Measurements from ENCODE around the gene IGF2R. TPM values are rescaled to one million over a fixed set of nuclear protein-coding genes. Genes with fewer than 3 reads are reported as not detected.
A peak's percentile ranks its signal among the peaks of the same experiment; 100 is the strongest.
"Not testable (repeated sequence)": the region's sequence is repeated elsewhere in the genome, so short reads cannot be mapped to it uniquely, and the experiment has no call there.

IGF2R gene
- total RNA-seq, 8 experiments from 2014 or later = 18.4 to 124 (median 53.5) TPM

- in situ Hi-C loops (cut with MboI; ENCODE audit: low pct_unique_long_range_greater_than_20kb in 2 of 9, low sequenced_read_pairs in 9 of 9, unreplicated experiment in 9 of 9) = loop anchor here in 1 of 9 experiments (25.0 kb wide), 1 partner anchor 376 kb away; no protein-coding TSS in a partner anchor
- no peak for ATAC-seq (replicated peaks in 6 of 8)
- 67 to 100% (median 90%) methylated on average over 1 to 8 of the region's 15 CpGs for WGBS, 10 experiments
- no peak overlapping the region for H3K27ac ChIP-seq
- H3K4me1 ChIP-seq (replicated peaks in 1 of 2) = no peaks in the 10 kb centered on the region
- no peak overlapping the region for H3K4me3 ChIP-seq
These were observed 117.0 kb downstream of the IGF2R start for GRCh38 chr6:160085713-160086505.

- in situ Hi-C loops (cut with MboI; ENCODE audit: low pct_unique_long_range_greater_than_20kb in 2 of 9, low sequenced_read_pairs in 9 of 9, unreplicated experiment in 9 of 9) = loop anchor here in 1 of 9 experiments (25.0 kb wide), 1 partner anchor 376 kb away; no protein-coding TSS in a partner anchor
- no peaks in the 10 kb centered on the region for H3K4me1 ChIP-seq (replicated peaks in 1 of 2)
- 80 to 100% (median 100%) methylated on average over 1 to 3 of the region's 8 CpGs; no CpG with 5 or more reads in 3 of the 10 experiments for WGBS, 10 experiments
- no peak overlapping the region for H3K27ac ChIP-seq
- H3K4me3 ChIP-seq = no peak overlapping the region
- no peak for ATAC-seq (replicated peaks in 6 of 8)
These were observed 117.9 kb downstream of the IGF2R start for GRCh38 chr6:160086754-160087153.

GRCh38 chr6:160088069-160088783 is 119.3 kb downstream of the IGF2R start:
- no peaks in the 10 kb centered on the region for H3K4me1 ChIP-seq (replicated peaks in 1 of 2)
- in situ Hi-C loops (cut with MboI; ENCODE audit: low pct_unique_long_range_greater_than_20kb in 2 of 9, low sequenced_read_pairs in 9 of 9, unreplicated experiment in 9 of 9) = loop anchor here in 1 of 9 experiments (25.0 kb wide), 1 partner anchor 374 kb away; no protein-coding TSS in a partner anchor
- no peak overlapping the region for H3K4me3 ChIP-seq
- H3K27ac ChIP-seq = no peak overlapping the region
- peak; percentile 52 to 94 (median 75) for ATAC-seq (replicated peaks in 6 of 8)
- WGBS, 10 experiments = 0 to 88% (median 74%) methylated on average over 2 to 7 of the region's 13 CpGs; no CpG with 5 or more reads in 1 of the 10 experiments

GRCh38 chr6:160088784-160089533 is 120.1 kb downstream of the IGF2R start:
- peak in 2 of 8 experiments; percentile 20 to 44 for ATAC-seq (replicated peaks in 6 of 8)
- 25 to 100% (median 81%) methylated on average over 4 to 20 of the region's 21 CpGs; no CpG with 5 or more reads in 1 of the 10 experiments for WGBS, 10 experiments
- Histone ChIP-seq H3K4me3 (no peak overlapping the region), H3K27ac (no peak overlapping the region), H3K4me1 (replicated peaks in 1 of 2) (no peaks in the 10 kb centered on the region)
- in situ Hi-C loops (cut with MboI; ENCODE audit: low pct_unique_long_range_greater_than_20kb in 2 of 9, low sequenced_read_pairs in 9 of 9, unreplicated experiment in 9 of 9) = loop anchor here in 1 of 9 experiments (25.0 kb wide), 1 partner anchor 373 kb away; no protein-coding TSS in a partner anchor

GRCh38 chr6:160089534-160089897 is 120.6 kb downstream of the IGF2R start:
- Histone ChIP-seq H3K27ac (no peak overlapping the region), H3K4me1 (replicated peaks in 1 of 2) (no peaks in the 10 kb centered on the region), H3K4me3 (no peak overlapping the region)
- in situ Hi-C loops (cut with MboI; ENCODE audit: low pct_unique_long_range_greater_than_20kb in 2 of 9, low sequenced_read_pairs in 9 of 9, unreplicated experiment in 9 of 9) = loop anchor here in 1 of 9 experiments (25.0 kb wide), 1 partner anchor 373 kb away; no protein-coding TSS in a partner anchor
- 60 to 100% (median 87%) methylated on average over 1 to 4 of the region's 7 CpGs; no CpG with 5 or more reads in 6 of the 10 experiments for WGBS, 10 experiments
- ATAC-seq (replicated peaks in 6 of 8) = no peak

- not testable (repeated sequence) for ATAC-seq (replicated peaks in 6 of 8); H3K4me3 ChIP-seq; H3K27ac ChIP-seq; H3K4me1 ChIP-seq (replicated peaks in 1 of 2)
- 40 to 100% (median 96%) methylated on average over 1 to 15 of the region's 32 CpGs; no CpG with 5 or more reads in 1 of the 10 experiments for WGBS, 10 experiments
- in situ Hi-C loops (cut with MboI; ENCODE audit: low pct_unique_long_range_greater_than_20kb in 2 of 9, low sequenced_read_pairs in 9 of 9, unreplicated experiment in 9 of 9) = loop anchor here in 1 of 9 experiments (25.0 kb wide), 1 partner anchor 372 kb away; no protein-coding TSS in a partner anchor
These were observed 121.8 kb downstream of the IGF2R start for GRCh38 chr6:160090442-160091239.

- H3K4me1 ChIP-seq (replicated peaks in 1 of 2); H3K4me3 ChIP-seq; ATAC-seq (replicated peaks in 6 of 8); H3K27ac ChIP-seq: not testable (repeated sequence)
- in situ Hi-C loops (cut with MboI; ENCODE audit: low pct_unique_long_range_greater_than_20kb in 2 of 9, low sequenced_read_pairs in 9 of 9, unreplicated experiment in 9 of 9) = loop anchor here in 1 of 9 experiments (25.0 kb wide), 1 partner anchor 370 kb away; no protein-coding TSS in a partner anchor
- WGBS, 10 experiments = 90 to 100% methylated on average over 1 to 2 of the region's 6 CpGs; no CpG with 5 or more reads in 8 of the 10 experiments
These were observed 123.3 kb downstream of the IGF2R start for GRCh38 chr6:160092176-160092575.

- in situ Hi-C loops (cut with MboI; ENCODE audit: low pct_unique_long_range_greater_than_20kb in 2 of 9, low sequenced_read_pairs in 9 of 9, unreplicated experiment in 9 of 9) = loop anchor here in 1 of 9 experiments (25.0 kb wide), 1 partner anchor 370 kb away; no protein-coding TSS in a partner anchor
- 100% methylated on average over 1 to 2 of the region's 10 CpGs; no CpG with 5 or more reads in 8 of the 10 experiments for WGBS, 10 experiments
- H3K4me1 ChIP-seq (replicated peaks in 1 of 2) = no peaks in the 10 kb centered on the region
- no peak overlapping the region for H3K4me3 ChIP-seq
- H3K27ac ChIP-seq = no peak overlapping the region
- peak in 2 of 8 experiments; percentile 29 to 45 for ATAC-seq (replicated peaks in 6 of 8)
These were observed 123.7 kb downstream of the IGF2R start for GRCh38 chr6:160092602-160093001.

- in situ Hi-C loops (cut with MboI; ENCODE audit: low pct_unique_long_range_greater_than_20kb in 2 of 9, low sequenced_read_pairs in 9 of 9, unreplicated experiment in 9 of 9) = loop anchor here in 1 of 9 experiments (25.0 kb wide), 1 partner anchor 369 kb away; no protein-coding TSS in a partner anchor
- Histone ChIP-seq H3K4me3 (no peak overlapping the region), H3K4me1 (replicated peaks in 1 of 2) (no peaks in the 10 kb centered on the region), H3K27ac (no peak overlapping the region)
- ATAC-seq (replicated peaks in 6 of 8) = no peak
- 80 to 100% (median 97%) methylated on average over 1 to 3 of the region's 7 CpGs; no CpG with 5 or more reads in 6 of the 10 experiments for WGBS, 10 experiments
These were observed 124.2 kb downstream of the IGF2R start for GRCh38 chr6:160093061-160093460.

- in situ Hi-C loops (cut with MboI; ENCODE audit: low pct_unique_long_range_greater_than_20kb in 2 of 9, low sequenced_read_pairs in 9 of 9, unreplicated experiment in 9 of 9) = loop anchor here in 1 of 9 experiments (25.0 kb wide), 1 partner anchor 368 kb away; no protein-coding TSS in a partner anchor
- Histone ChIP-seq H3K4me1 (replicated peaks in 1 of 2) (no peaks in the 10 kb centered on the region), H3K27ac (no peak overlapping the region), H3K4me3 (no peak overlapping the region)
- ATAC-seq (replicated peaks in 6 of 8) = no peak
- WGBS, 10 experiments = 85 to 100% (median 95%) methylated on average over 1 to 4 of the region's 4 CpGs; no CpG with 5 or more reads in 1 of the 10 experiments
These were observed 125.1 kb downstream of the IGF2R start for GRCh38 chr6:160093946-160094345.

GRCh38 chr6:160095146-160095845 is 126.4 kb downstream of the IGF2R start:
- Histone ChIP-seq H3K27ac (no peak overlapping the region), H3K4me1 (replicated peaks in 1 of 2) (no peaks in the 10 kb centered on the region), H3K4me3 (no peak overlapping the region)
- in situ Hi-C loops (cut with MboI; ENCODE audit: low pct_unique_long_range_greater_than_20kb in 2 of 9, low sequenced_read_pairs in 9 of 9, unreplicated experiment in 9 of 9) = loop anchor here in 1 of 9 experiments (25.0 kb wide), 1 partner anchor 367 kb away; no protein-coding TSS in a partner anchor
- WGBS, 10 experiments = 83 to 100% (median 94%) methylated on average over 2 to 7 of the region's 8 CpGs; no CpG with 5 or more reads in 1 of the 10 experiments
- peak in 1 of 8 experiments; percentile 54 for ATAC-seq (replicated peaks in 6 of 8)
